Heart left ventricle (tissue), 13 donors: ENCODE data around the gene SMYD1.

Experiments
- CTCF ChIP-seq, 12 donors: fragments of 200-600 bp; sonication (generic) in 4 of 12; IDR thresholded peaks; one replicate each; pipeline versions ENCODE4 v1.5.0 to v1.8.0; 2018 to 2022; ENCODE audit warnings: antibody characterized with exemption in 12 of 12, mild to moderate bottlenecking in 5 of 12
- POLR2A ChIP-seq, 2 donors: fragments of 450-650 bp; IDR thresholded peaks; one replicate each; pipeline ENCODE4 v1.6.1; 2017; ENCODE audit warnings: antibody characterized with exemption in 2 of 2, mild to moderate bottlenecking in 2 of 2, moderate library complexity in 2 of 2
- donor health status: ischemic (EF 13 %, LVEDD 7.1; RV severe dilation, severe dysfunction).
- donor health status: DM: no; HTN: yes; CAD: no.
- donor health status: DM: no; HTN: no; CAD: no.
- donor health status: ischemic (EF 25% LVEDD 6.9; RV normal size, moderate dysfunction).
- donor health status: ischemic (EF 25% LVEDD 5.7; RV mildly dilated, moderate dysfunction).
- donor health status: ischemic (EF 35%, LVEDD 5.7; RV mildly dilated, moderate dysfunction).
- donor health status: nonischemic (EF 11% LVEDD 7.7; RV severe dilation, severe dysfunction).
- donor health status: DM: yes; HTN: yes; CAD: no.
- donor health status: PGD.
- donor health status: ischemic (EF 29% LVEDD 5.4; RV normal size, mild dysfunction).
- donor health status: nonischemic (EF 23%, LVEDD 6.1; RV moderate dilation, normal function).

DNA sequence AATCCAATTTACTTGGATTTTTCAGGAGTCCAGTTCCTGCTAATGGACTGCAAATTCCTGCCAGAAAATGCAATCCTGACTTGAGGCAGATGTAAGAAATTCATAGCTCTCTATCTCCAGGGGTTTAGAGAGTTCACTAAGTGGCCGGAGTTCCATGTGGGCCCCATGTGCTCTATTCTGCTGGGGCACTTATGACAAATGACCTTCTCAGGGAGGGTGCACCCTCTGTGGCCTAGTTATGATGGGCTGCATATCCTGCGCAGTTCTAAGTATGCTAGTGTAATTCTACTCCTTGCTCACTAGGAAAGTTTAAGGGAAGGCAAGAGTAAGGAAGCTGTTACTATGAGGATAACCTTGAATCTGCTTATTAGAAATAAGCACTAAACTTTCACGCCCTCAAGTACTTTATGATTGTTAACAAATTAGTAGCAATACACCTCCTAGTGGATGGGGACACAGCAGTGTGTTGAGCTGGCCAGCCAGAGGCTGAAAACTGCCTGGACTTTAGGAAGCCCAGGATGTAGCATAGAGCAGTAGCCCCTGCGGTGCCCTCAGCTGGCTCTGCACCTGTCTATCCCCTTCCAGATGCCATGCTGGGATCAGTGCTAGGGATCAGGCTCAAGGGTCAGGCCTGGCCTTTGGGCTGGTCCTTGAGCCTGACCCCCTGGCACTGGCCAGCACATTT, 14.4 kb downstream of the SMYD1 start:
- TF ChIP-seq CTCF (IDR thresholded peaks at IDR 0.05): no peak
- TF ChIP-seq POLR2A (IDR thresholded peaks at IDR 0.05): no peak
